ENCODE results near the gene TULP1. TPM values are rescaled to one million over a fixed set of nuclear protein-coding genes. Genes with fewer than 3 reads are reported as not detected.
"Not testable (repeated sequence)": the region's sequence is repeated elsewhere in the genome, so short reads cannot be mapped to it uniquely, and the experiment has no call there.

TULP1 gene
- total and polyA plus RNA-seq, 2 of the 4 experiments (the other 2 are of a cell fraction) = not detected

- BruUV-seq (replicated peaks); dilution Hi-C loops (cut with HindIII; ENCODE audit: low sequenced_read_pairs, unreplicated experiment); H2BK120ac ChIP-seq (ENCODE audit: low read depth, low read length); H2BK15ac ChIP-seq (ENCODE audit: low read depth, low read length); H2AK9ac ChIP-seq (replicated peaks; ENCODE audit: low read depth, low read length, poor library complexity); H2BK5ac ChIP-seq (ENCODE audit: low read depth, low read length, poor library complexity, severe bottlenecking); H3K27ac ChIP-seq (ENCODE audit: insufficient read depth, low read length); H4K5ac ChIP-seq (ENCODE audit: low read depth, low read length); H3K79me1 ChIP-seq (ENCODE audit: low read depth in 1 of 2, low read length in 2 of 2); H4K8ac ChIP-seq (ENCODE audit: low read depth in 2 of 2, low read length in 2 of 2); H2AFZ ChIP-seq (replicated peaks; ENCODE audit: low read length, poor library complexity); H3K4me3 ChIP-seq (ENCODE audit: insufficient read depth, low read depth, low read length); H4K91ac ChIP-seq (ENCODE audit: insufficient read depth, low read depth, low read length); H4K20me1 ChIP-seq (ENCODE audit: insufficient read depth, low read length); H3K4ac ChIP-seq (ENCODE audit: low read depth, low read length); H3K23ac ChIP-seq (ENCODE audit: low read depth, low read length); H3K4me1 ChIP-seq (ENCODE audit: control insufficient read depth, insufficient read depth, low read length); ATAC-seq (ENCODE audit: low read depth); intact Hi-C loops (cut with micrococcal nuclease); H2BK20ac ChIP-seq (ENCODE audit: low read depth, low read length); H3K36me3 ChIP-seq (ENCODE audit: control insufficient read depth, insufficient read depth, low read length); H3K56ac ChIP-seq (ENCODE audit: extremely low read depth, insufficient read depth, low read length); H3K14ac ChIP-seq (replicated peaks; ENCODE audit: low read depth, low read length); POLR2A ChIA-PET (ENCODE audit: unreplicated experiment); DNase-seq; H3K18ac ChIP-seq (ENCODE audit: low read depth, low read length); H3K9me1 ChIP-seq (ENCODE audit: insufficient read depth, low read length); H3K9me3 ChIP-seq (ENCODE audit: control insufficient read depth, insufficient read depth, low read length); H3K4me2 ChIP-seq (ENCODE audit: low read depth, low read length); H2AK5ac ChIP-seq (ENCODE audit: low read depth, low read length); H3K9ac ChIP-seq (ENCODE audit: low read depth, low read length): not testable (repeated sequence)
- H3K27me3 ChIP-seq (ENCODE audit: control insufficient read depth, insufficient read depth, low read length) = peaks cover 27% of the 10 kb centered on the region
- WGBS, 2 experiments (ENCODE audit: extremely low coverage in 2 of 2, insufficient read length in 1 of 2) = no CpG with 5 or more reads among the region's 6 CpGs
- in situ Hi-C loops (cut with MboI; ENCODE audit: low sequenced_read_pairs) = loop anchor here (25.0 kb wide), 1 partner anchor 426 kb away; no protein-coding TSS in a partner anchor
- CTCF ChIA-PET = interaction anchor here (1.3 kb wide), 1 partner anchor 16 kb away, joined by 3 read pairs; no protein-coding TSS in a partner anchor
Observed at GRCh38 chr6:35535847-35536246, 23.2 kb upstream of the TULP1 start.

Measured in IMR-90 (cell line).